ENCODE results near the gene BANF2.

Gene BANF2

GRCh38 chr20:17699931-17700351 is at the start of gene BANF2:
Gene BANF2 (plus strand): TSS chr20:17699966. CDS start chr20:17725026, 25,060 bp downstream.
- ATAC-seq (ENCODE audit: low read depth) (peak; percentile 46; the same call in 2 of the 3 replicates), DNase-seq (ENCODE audit: low spot score) (no peak)
- no peak within 1 kb of the TSS for H3K27ac ChIP-seq (ENCODE audit: poor library complexity, severe bottlenecking)
- TF ChIP-seq CTCF (IDR thresholded peaks at IDR 0.05; ENCODE audit: poor library complexity, severe bottlenecking) = no peak
- no peaks in the 10 kb centered on the region for H3K9me3 ChIP-seq (ENCODE audit: severe bottlenecking)
- H3K4me3 ChIP-seq (ENCODE audit: severe bottlenecking) = no peak within 1 kb of the TSS
- no peaks in the 10 kb centered on the region for H3K36me3 ChIP-seq (ENCODE audit: low read depth)
- H3K4me1 ChIP-seq (ENCODE audit: insufficient read depth, poor library complexity, severe bottlenecking) = no peaks in the 10 kb centered on the region
- H3K27me3 ChIP-seq (ENCODE audit: insufficient read depth, poor library complexity, severe bottlenecking) = no peaks in the 10 kb centered on the region

- DNase-seq (ENCODE audit: low spot score) = no peak
- Histone ChIP-seq H3K9me3 (ENCODE audit: severe bottlenecking) (no peaks in the 10 kb centered on the region), H3K27me3 (ENCODE audit: insufficient read depth, poor library complexity, severe bottlenecking) (no peaks in the 10 kb centered on the region), H3K4me3 (ENCODE audit: severe bottlenecking) (no peak overlapping the region), H3K4me1 (ENCODE audit: insufficient read depth, poor library complexity, severe bottlenecking) (no peaks in the 10 kb centered on the region), H3K27ac (ENCODE audit: poor library complexity, severe bottlenecking) (no peak overlapping the region), H3K36me3 (ENCODE audit: low read depth) (peaks cover 65% of the 10 kb centered on the region)
- ATAC-seq (ENCODE audit: low read depth) = no peak
- TF ChIP-seq CTCF (IDR thresholded peaks at IDR 0.05; ENCODE audit: poor library complexity, severe bottlenecking) = no peak
These were observed 49.3 kb upstream of the BANF2 start for GRCh38 chr20:17650301-17651128.

- Histone ChIP-seq H3K4me3 (ENCODE audit: severe bottlenecking) (no peak overlapping the region), H3K36me3 (ENCODE audit: low read depth) (peaks cover 69% of the 10 kb centered on the region), H3K9me3 (ENCODE audit: severe bottlenecking) (no peaks in the 10 kb centered on the region), H3K27me3 (ENCODE audit: insufficient read depth, poor library complexity, severe bottlenecking) (no peaks in the 10 kb centered on the region), H3K4me1 (ENCODE audit: insufficient read depth, poor library complexity, severe bottlenecking) (no peaks in the 10 kb centered on the region), H3K27ac (ENCODE audit: poor library complexity, severe bottlenecking) (no peak overlapping the region)
- TF ChIP-seq CTCF (IDR thresholded peaks at IDR 0.05; ENCODE audit: poor library complexity, severe bottlenecking) = no peak
- ATAC-seq (ENCODE audit: low read depth) = no peak
- DNase-seq (ENCODE audit: low spot score) = no peak
These were observed 48.5 kb upstream of the BANF2 start for GRCh38 chr20:17651129-17651759.

GRCh38 chr20:17651760-17652388 is 47.9 kb upstream of the BANF2 start:
- H3K27me3 ChIP-seq (ENCODE audit: insufficient read depth, poor library complexity, severe bottlenecking) = no peaks in the 10 kb centered on the region
- peaks cover 76% of the 10 kb centered on the region for H3K36me3 ChIP-seq (ENCODE audit: low read depth)
- H3K4me3 ChIP-seq (ENCODE audit: severe bottlenecking) = no peak overlapping the region
- H3K4me1 ChIP-seq (ENCODE audit: insufficient read depth, poor library complexity, severe bottlenecking) = no peaks in the 10 kb centered on the region
- DNase-seq (ENCODE audit: low spot score) = no peak
- no peaks in the 10 kb centered on the region for H3K9me3 ChIP-seq (ENCODE audit: severe bottlenecking)
- peak; percentile 38 for TF ChIP-seq CTCF (IDR thresholded peaks at IDR 0.05; ENCODE audit: poor library complexity, severe bottlenecking)
- ATAC-seq (ENCODE audit: low read depth) = peak; percentile 69
- H3K27ac ChIP-seq (ENCODE audit: poor library complexity, severe bottlenecking) = no peak overlapping the region

All from RWPE2 (cell line).